ENCODE results near the gene DDX28. TPM values are rescaled to one million over a fixed set of nuclear protein-coding genes. Genes with fewer than 3 reads are reported as not detected.
"Not testable (repeated sequence)": the region's sequence is repeated elsewhere in the genome, so short reads cannot be mapped to it uniquely, and the experiment has no call there.

DDX28 gene
- total RNA-seq, 1 experiment from 2014 or later: 16.0 TPM

DNA sequence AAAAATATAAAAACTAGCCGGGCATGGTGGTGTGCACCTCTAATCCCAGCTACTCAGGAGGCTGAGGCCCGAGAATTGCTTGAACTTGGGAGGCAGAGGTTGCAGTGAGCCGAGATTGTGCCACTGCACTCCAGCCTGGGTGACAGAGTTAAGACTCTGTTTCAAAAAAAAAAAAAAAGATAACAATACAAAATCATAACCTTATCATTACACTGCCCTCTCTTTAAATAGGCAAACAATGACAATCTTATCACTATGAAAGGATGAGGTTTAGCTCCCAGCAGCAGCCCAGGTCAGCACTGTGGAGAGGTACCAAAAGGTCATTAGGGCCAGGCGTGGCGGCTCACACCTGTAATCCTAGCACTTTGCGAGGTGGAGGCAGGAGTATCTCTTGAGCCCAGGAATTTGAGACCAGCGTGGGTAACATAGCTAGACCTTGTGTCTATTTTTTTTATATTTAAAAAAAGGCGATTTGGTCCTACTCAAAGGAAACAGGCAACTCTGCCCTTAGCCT, 3.8 kb downstream of the DDX28 start:
- DNase-seq (ENCODE audit: low spot score): no peak
- BruUV-seq (replicated peaks): no TSS peak
- CTCF ChIA-PET: no interaction called here
- POLR2A ChIA-PET (ENCODE audit: low non-redundant PET): no interaction called here
- Histone ChIP-seq H3K4me1 (ENCODE audit: insufficient read depth, low read length, poor library complexity, severe bottlenecking) (peaks cover 11% of the 10 kb centered on the region), H3K4me3 (ENCODE audit: low read depth, low read length, poor library complexity, severe bottlenecking) (no peak overlapping the region), H3K36me3 (ENCODE audit: insufficient read depth, low read length, poor library complexity, severe bottlenecking) (peaks cover 7% of the 10 kb centered on the region), H3K27me3 (replicated peaks; ENCODE audit: insufficient read depth, low read depth, low read length, poor library complexity) (no peaks in the 10 kb centered on the region), H3K9me3 (ENCODE audit: low read depth, low read length, poor library complexity, severe bottlenecking) (no peaks in the 10 kb centered on the region), H3K27ac (ENCODE audit: low read depth, low read length, poor library complexity, severe bottlenecking) (no peak overlapping the region)
- TF ChIP-seq EZH2 (IDR thresholded peaks at IDR 0.05; ENCODE audit: borderline replicate concordance, low read depth, low read length, poor library complexity, severe bottlenecking): no peak
- intact Hi-C loops (cut with micrococcal nuclease; ENCODE audit: unreplicated experiment): no loop called here

DNA sequence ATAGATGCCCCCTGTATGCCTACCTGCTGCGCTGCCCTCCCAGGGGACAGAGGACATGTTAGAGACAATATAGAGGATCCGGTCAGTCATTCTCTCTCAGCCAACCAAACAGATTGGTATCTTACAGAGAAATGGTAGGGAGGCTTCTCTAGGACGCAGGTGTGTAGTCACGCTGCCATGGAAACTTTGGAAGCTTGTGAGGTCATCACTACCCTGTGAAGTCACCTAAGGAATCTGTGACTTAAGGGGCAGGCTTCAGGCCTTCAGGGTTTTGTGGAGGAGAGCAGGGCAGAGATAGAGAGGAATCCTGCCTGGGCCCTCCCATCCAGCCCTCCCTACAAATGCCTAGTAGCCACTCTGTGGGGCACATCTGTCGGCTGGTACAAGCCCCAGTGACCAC, 7.4 kb downstream of the DDX28 start, which contains the start of gene DPEP2NB:
Gene DPEP2NB (minus strand): TSS at position 231 of the 400 bp plus-strand sequence. CDS start 141 bp downstream, at position 90.
- DNase-seq (ENCODE audit: low spot score): no peak
- Histone ChIP-seq H3K4me1 (ENCODE audit: insufficient read depth, low read length, poor library complexity, severe bottlenecking) (no peaks in the 10 kb centered on the region), H3K27me3 (replicated peaks; ENCODE audit: insufficient read depth, low read depth, low read length, poor library complexity) (no peaks in the 10 kb centered on the region), H3K27ac (ENCODE audit: low read depth, low read length, poor library complexity, severe bottlenecking) (no peak within 1 kb of the TSS), H3K4me3 (ENCODE audit: low read depth, low read length, poor library complexity, severe bottlenecking) (no peak within 1 kb of the TSS), H3K36me3 (ENCODE audit: insufficient read depth, low read length, poor library complexity, severe bottlenecking) (no peaks in the 10 kb centered on the region), H3K9me3 (ENCODE audit: low read depth, low read length, poor library complexity, severe bottlenecking) (no peaks in the 10 kb centered on the region)
- ChIA-PET POLR2A (ENCODE audit: low non-redundant PET) (no interaction called here), CTCF (no interaction called here)
- intact Hi-C loops (cut with micrococcal nuclease; ENCODE audit: unreplicated experiment): no loop called here
- TF ChIP-seq, protein P1, sequence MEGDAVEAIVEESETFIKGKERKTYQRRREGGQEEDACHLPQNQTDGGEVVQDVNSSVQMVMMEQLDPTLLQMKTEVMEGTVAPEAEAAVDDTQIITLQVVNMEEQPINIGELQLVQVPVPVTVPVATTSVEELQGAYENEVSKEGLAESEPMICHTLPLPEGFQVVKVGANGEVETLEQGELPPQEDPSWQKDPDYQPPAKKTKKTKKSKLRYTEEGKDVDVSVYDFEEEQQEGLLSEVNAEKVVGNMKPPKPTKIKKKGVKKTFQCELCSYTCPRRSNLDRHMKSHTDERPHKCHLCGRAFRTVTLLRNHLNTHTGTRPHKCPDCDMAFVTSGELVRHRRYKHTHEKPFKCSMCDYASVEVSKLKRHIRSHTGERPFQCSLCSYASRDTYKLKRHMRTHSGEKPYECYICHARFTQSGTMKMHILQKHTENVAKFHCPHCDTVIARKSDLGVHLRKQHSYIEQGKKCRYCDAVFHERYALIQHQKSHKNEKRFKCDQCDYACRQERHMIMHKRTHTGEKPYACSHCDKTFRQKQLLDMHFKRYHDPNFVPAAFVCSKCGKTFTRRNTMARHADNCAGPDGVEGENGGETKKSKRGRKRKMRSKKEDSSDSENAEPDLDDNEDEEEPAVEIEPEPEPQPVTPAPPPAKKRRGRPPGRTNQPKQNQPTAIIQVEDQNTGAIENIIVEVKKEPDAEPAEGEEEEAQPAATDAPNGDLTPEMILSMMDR (conservative IDR thresholded peaks at IDR 0.05; ENCODE audit: low read depth, low read length): no peak
- TF ChIP-seq EZH2 (IDR thresholded peaks at IDR 0.05; ENCODE audit: borderline replicate concordance, low read depth, low read length, poor library complexity, severe bottlenecking): no peak
- BruUV-seq (replicated peaks): no TSS peak

DNA sequence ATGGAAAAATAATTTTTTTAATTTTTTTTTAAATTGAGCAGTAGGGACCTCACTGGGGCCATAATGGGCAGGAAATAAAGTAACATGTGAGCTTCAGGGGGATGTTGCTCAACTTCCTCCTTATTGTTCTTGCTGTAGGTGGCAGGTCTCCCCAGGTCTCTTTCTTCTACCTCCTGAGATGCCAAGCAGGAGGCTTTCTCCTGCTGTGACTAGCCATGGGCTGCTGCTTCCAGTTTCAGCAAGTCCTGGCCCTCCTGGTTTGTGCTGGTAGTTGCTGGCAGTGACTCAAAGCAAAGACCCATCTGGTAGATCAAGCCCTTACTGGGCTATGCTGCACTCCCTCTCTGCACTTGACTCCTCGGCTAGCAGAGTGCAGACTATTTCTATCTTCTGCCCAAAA, 9.6 kb downstream of the DDX28 start:
- ChIA-PET POLR2A (ENCODE audit: low non-redundant PET) (no interaction called here), CTCF (no interaction called here)
- no peak overlapping the region for H3K27ac ChIP-seq (ENCODE audit: low read depth, low read length, poor library complexity, severe bottlenecking)
- no peaks in the 10 kb centered on the region for H3K4me1 ChIP-seq (ENCODE audit: insufficient read depth, low read length, poor library complexity, severe bottlenecking)
- no peaks in the 10 kb centered on the region for H3K27me3 ChIP-seq (replicated peaks; ENCODE audit: insufficient read depth, low read depth, low read length, poor library complexity)
- no peaks in the 10 kb centered on the region for H3K36me3 ChIP-seq (ENCODE audit: insufficient read depth, low read length, poor library complexity, severe bottlenecking)
- no peak for DNase-seq (ENCODE audit: low spot score)
- H3K9me3 ChIP-seq (ENCODE audit: low read depth, low read length, poor library complexity, severe bottlenecking): no peaks in the 10 kb centered on the region
- no peak overlapping the region for H3K4me3 ChIP-seq (ENCODE audit: low read depth, low read length, poor library complexity, severe bottlenecking)
- BruUV-seq (replicated peaks): no TSS peak
- intact Hi-C loops (cut with micrococcal nuclease; ENCODE audit: unreplicated experiment): no loop called here
- TF ChIP-seq, protein P1 (conservative IDR thresholded peaks at IDR 0.05; ENCODE audit: low read depth, low read length): no peak
- no peak for TF ChIP-seq EZH2 (IDR thresholded peaks at IDR 0.05; ENCODE audit: borderline replicate concordance, low read depth, low read length, poor library complexity, severe bottlenecking)

DNA sequence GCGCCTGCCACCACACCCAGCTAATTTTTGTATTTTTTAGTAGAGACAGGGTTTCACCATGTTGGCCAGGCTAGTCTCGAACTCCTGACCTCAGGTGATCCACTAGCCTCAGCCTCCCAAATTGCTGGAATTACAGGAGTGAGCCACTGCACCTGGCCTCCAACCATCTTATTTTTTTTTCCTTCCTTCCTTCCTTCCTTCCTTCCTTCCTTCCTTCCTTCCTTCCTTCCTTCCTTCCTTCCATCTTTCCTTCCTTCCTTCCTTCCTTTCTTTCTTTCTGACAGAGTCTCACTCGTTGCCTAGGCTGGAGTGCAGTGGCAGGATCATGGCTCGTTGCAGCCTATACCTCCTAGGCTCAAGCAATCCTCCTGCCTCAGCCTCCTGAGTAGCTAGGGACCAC, 13.2 kb downstream of the DDX28 start:
- BruUV-seq (replicated peaks); H3K27ac ChIP-seq (ENCODE audit: low read depth, low read length, poor library complexity, severe bottlenecking); H3K27me3 ChIP-seq (replicated peaks; ENCODE audit: insufficient read depth, low read depth, low read length, poor library complexity); H3K36me3 ChIP-seq (ENCODE audit: insufficient read depth, low read length, poor library complexity, severe bottlenecking); DNase-seq (ENCODE audit: low spot score); POLR2A ChIA-PET (ENCODE audit: low non-redundant PET); H3K4me3 ChIP-seq (ENCODE audit: low read depth, low read length, poor library complexity, severe bottlenecking); CTCF ChIA-PET; intact Hi-C loops (cut with micrococcal nuclease; ENCODE audit: unreplicated experiment); H3K9me3 ChIP-seq (ENCODE audit: low read depth, low read length, poor library complexity, severe bottlenecking); H3K4me1 ChIP-seq (ENCODE audit: insufficient read depth, low read length, poor library complexity, severe bottlenecking): not testable (repeated sequence)
